HepG2 (cell line): ENCODE data around the gene LBR. TPM values are rescaled to one million over a fixed set of nuclear protein-coding genes. Genes with fewer than 3 reads are reported as not detected.

Experiments
- ATF7 ChIP-seq, 2 experiments: fragments of 450-650 bp in 1 of 2; sonication (generic) in 1 of 2; formaldehyde crosslinking in 1 of 2; IDR thresholded peaks; 2 replicates each; pipeline versions ENCODE4 v1.4.0 to v1.6.1; 2016 to 2020; ENCODE audit warnings: antibody characterized with exemption in 1 of 2, mild to moderate bottlenecking in 1 of 2, missing genetic modification reagents in 1 of 2
- CENPT ChIP-seq: sonication (generic); formaldehyde crosslinking; IDR thresholded peaks from 2 replicates; pipeline ENCODE4 v1.8.0; 2022; ENCODE audit warnings: low read depth, mild to moderate bottlenecking, moderate library complexity, missing genetic modification reagents
- HNF4A ChIP-seq: sonication (generic); formaldehyde crosslinking; IDR thresholded peaks from 2 replicates; pipeline ENCODE4 v1.4.0; 2020; ENCODE audit warnings: missing genetic modification reagents
- IRF9 ChIP-seq: sonication (generic); formaldehyde crosslinking; IDR thresholded peaks from 2 replicates; pipeline ENCODE4 v1.8.0; 2022; ENCODE audit warnings: missing genetic modification reagents, mild to moderate bottlenecking, borderline replicate concordance
- KLF11 ChIP-seq: IDR thresholded peaks from 2 replicates; pipeline ENCODE4 v1.6.1; 2016; ENCODE audit warnings: missing compliant biosample characterization
- KLF6 ChIP-seq: IDR thresholded peaks from 2 replicates; pipeline ENCODE4 v1.8.0; 2016; ENCODE audit warnings: missing biosample characterization, missing genetic modification reagents
- MAFF ChIP-seq: IDR thresholded peaks from 2 replicates; pipeline ENCODE4 v1.6.1; 2011; ENCODE audit warnings: low read depth, low read length, improper control_type of control experiment
- NAIF1 ChIP-seq: sonication (generic); formaldehyde crosslinking; IDR thresholded peaks from 2 replicates; pipeline ENCODE4 v1.5.0; 2020; ENCODE audit warnings: mild to moderate bottlenecking, missing genetic modification reagents, borderline replicate concordance
- PRDM15 ChIP-seq: sonication (generic); formaldehyde crosslinking; IDR thresholded peaks from 2 replicates; pipeline ENCODE4 v1.4.0; 2020; ENCODE audit warnings: missing genetic modification reagents
- SUZ12 ChIP-seq: fragments of 150-350 bp; IDR thresholded peaks from 2 replicates; pipeline ENCODE4 v1.6.1; 2014; ENCODE audit warnings: low read depth, low read length
- THAP9 ChIP-seq: sonication (generic); formaldehyde crosslinking; IDR thresholded peaks from 2 replicates; pipeline ENCODE4; 2020; ENCODE audit warnings: missing genetic modification reagents, mild to moderate bottlenecking, borderline replicate concordance
- ZFP36L2 ChIP-seq: sonication (generic); formaldehyde crosslinking; IDR thresholded peaks from 2 replicates; pipeline ENCODE4 v1.4.0; 2020; ENCODE audit warnings: missing genetic modification reagents
- ZFP90 ChIP-seq: sonication (generic); formaldehyde crosslinking; IDR thresholded peaks from 2 replicates; pipeline ENCODE4 v1.8.0; 2022; ENCODE audit warnings: missing genetic modification reagents, mild to moderate bottlenecking, inconsistent platforms, borderline replicate concordance
- ZFY ChIP-seq: sonication (generic); formaldehyde crosslinking; IDR thresholded peaks from 2 replicates; pipeline ENCODE4 v1.4.0; 2020; ENCODE audit warnings: missing genetic modification reagents
- ZNF263 ChIP-seq: sonication (generic); formaldehyde crosslinking; IDR thresholded peaks from 2 replicates; pipeline ENCODE4 v1.4.0; 2020; ENCODE audit warnings: missing genetic modification reagents
- ZNF317 ChIP-seq: sonication (generic); formaldehyde crosslinking; IDR thresholded peaks from 2 replicates; pipeline ENCODE4 v1.5.0; 2020; ENCODE audit warnings: mild to moderate bottlenecking, missing genetic modification reagents
- ZNF431 ChIP-seq: sonication (generic); formaldehyde crosslinking; IDR thresholded peaks from 2 replicates; pipeline ENCODE4 v1.9.0; 2022; ENCODE audit warnings: missing genetic modification reagents, low read depth, mild to moderate bottlenecking, borderline replicate concordance
- ZNF580 ChIP-seq: IDR thresholded peaks from 2 replicates; pipeline ENCODE4 v1.6.1; 2016; ENCODE audit warnings: low read depth, borderline replicate concordance
- ZNF768 ChIP-seq: sonication (generic); formaldehyde crosslinking; IDR thresholded peaks from 2 replicates; pipeline ENCODE4 v1.4.0; 2020; ENCODE audit warnings: missing genetic modification reagents
- ZNF841 ChIP-seq: sonication (generic); formaldehyde crosslinking; IDR thresholded peaks from 2 replicates; pipeline ENCODE4 v1.8.1; 2023; ENCODE audit warnings: missing genetic modification reagents, borderline replicate concordance
- ZSCAN22 ChIP-seq: sonication (generic); formaldehyde crosslinking; IDR thresholded peaks from 2 replicates; pipeline ENCODE4 v1.4.0; 2020; ENCODE audit warnings: mild to moderate bottlenecking, missing genetic modification reagents
- polyA plus RNA-seq, 8 experiments: library from polyadenylated mRNA; depleted of rRNA in 3 of 8; stranded (reverse) in 7 of 8; unstranded in 1 of 8; fragments of >200 nt; fragmentation: Illumina TruSeq in 4 of 8; extraction: Trizol in 4 of 8; gene quantifications; 2 replicates each; pipeline versions ENCODE4 v1.2.1 to v1.2.3, GENCODE V29; 2011 to 2016; ENCODE audit warnings: low read depth in 4 of 8, missing spikeins in 1 of 8, mixed read lengths in 1 of 8; ENCODE audit not compliant: insufficient read depth in 1 of 8
- total RNA-seq, 5 experiments: library from RNA; depleted of rRNA; stranded (reverse); fragments of >200 nt; fragmentation: Illumina TruSeq; extraction: Trizol; gene quantifications; 2 replicates each; pipeline ENCODE4 v1.2.3, GENCODE V29; 2016; ENCODE audit warnings: low read depth in 1 of 5

LBR gene
- total and polyA plus RNA-seq, 2 of the 13 experiments (the other 11 are each of a cell fraction or from before 2014, with no cell fraction given), result 38.9 to 76.7 TPM

GRCh38 chr1:225441314-225442122 lies 13.7 kb upstream of the LBR start (continued):
- TF ChIP-seq NAIF1 (CRISPR knock-in tag) (no peak), KLF6 (no peak), ZNF317 (CRISPR knock-in tag) (no peak), ZFP36L2 (no peak), MAFF (no peak), CENPT (CRISPR knock-in tag) (no peak), ATF7 (IDR thresholded peaks at IDR 0.05) (no peak), ATF7 (CRISPR knock-in tag; IDR thresholded peaks at IDR 0.05) (no peak), PRDM15 (CRISPR knock-in tag) (no peak), ZSCAN22 (CRISPR knock-in tag) (no peak), ZNF580 (CRISPR knock-in tag) (no peak), ZNF841 (no peak), KLF11 (CRISPR knock-in tag) (no peak), HNF4A (CRISPR knock-in tag) (peak; percentile 53), ZFP90 (CRISPR knock-in tag) (no peak), SUZ12 (no peak), ZFY (CRISPR knock-in tag) (no peak), ZNF431 (CRISPR knock-in tag) (no peak), ZNF263 (CRISPR knock-in tag) (no peak), ZNF768 (CRISPR knock-in tag) (no peak), IRF9 (CRISPR knock-in tag) (no peak), THAP9 (CRISPR knock-in tag) (no peak)
